ENCODE data around the gene GPR148. TPM values are rescaled to one million over a fixed set of nuclear protein-coding genes. Genes with fewer than 3 reads are reported as not detected.

The GPR148 gene
- total RNA-seq, 3 donors from 2014 or later: not detected

GRCh38 chr2:130756053-130756873 lies 27.4 kb downstream of the GPR148 start:
- intact Hi-C loops (cut with DNase I, micrococcal nuclease): no loop called here
- peak; percentile 76 for ATAC-seq
- Histone ChIP-seq H3K36me3 (ENCODE audit: low read depth) (no peaks in the 10 kb centered on the region), H3K4me3 (no peak overlapping the region), H3K9me3 (no peaks in the 10 kb centered on the region), H3K4me1 (ENCODE audit: low read depth) (peaks cover 3% of the 10 kb centered on the region)
- TF ChIP-seq CTCF (IDR thresholded peaks at IDR 0.05): no peak
- DNase-seq: peak in 2 of 3 donors; percentile 7 to 41

- TF ChIP-seq CTCF (IDR thresholded peaks at IDR 0.05): no peak
- intact Hi-C loops (cut with DNase I, micrococcal nuclease): no loop called here
- ATAC-seq: no peak
- no peaks in the 10 kb centered on the region for H3K36me3 ChIP-seq (ENCODE audit: low read depth)
- H3K4me3 ChIP-seq: no peak overlapping the region
- no peak for DNase-seq
- H3K9me3 ChIP-seq: no peaks in the 10 kb centered on the region
- H3K4me1 ChIP-seq (ENCODE audit: low read depth): peaks cover 3% of the 10 kb centered on the region
Measured at GRCh38 chr2:130756874-130757668, 28.2 kb downstream of the GPR148 start.

GRCh38 chr2:130759906-130760753 lies 31.3 kb downstream of the GPR148 start:
- intact Hi-C loops (cut with DNase I, micrococcal nuclease): no loop called here
- no peak for DNase-seq
- no peaks in the 10 kb centered on the region for H3K36me3 ChIP-seq (ENCODE audit: low read depth)
- no peaks in the 10 kb centered on the region for H3K9me3 ChIP-seq
- peaks cover 3% of the 10 kb centered on the region for H3K4me1 ChIP-seq (ENCODE audit: low read depth)
- no peak for TF ChIP-seq CTCF (IDR thresholded peaks at IDR 0.05)
- no peak overlapping the region for H3K4me3 ChIP-seq
- no peak for ATAC-seq

GRCh38 chr2:130760754-130761751 lies 32.2 kb downstream of the GPR148 start:
- Histone ChIP-seq H3K9me3 (no peaks in the 10 kb centered on the region), H3K4me3 (no peak overlapping the region), H3K4me1 (ENCODE audit: low read depth) (no peaks in the 10 kb centered on the region), H3K36me3 (ENCODE audit: low read depth) (no peaks in the 10 kb centered on the region)
- intact Hi-C loops (cut with DNase I, micrococcal nuclease): no loop called here
- no peak for TF ChIP-seq CTCF (IDR thresholded peaks at IDR 0.05)
- no peak for ATAC-seq
- DNase-seq: no peak
